Heart left ventricle (tissue), 16 donors: Measurements from ENCODE around the gene SFT2D1. TPM values are rescaled to one million over a fixed set of nuclear protein-coding genes. Genes with fewer than 3 reads are reported as not detected.

Experiments used
- ATAC-seq, 4 donors: fragments of 200-7000 bp; cut with Tn5 transposase; one replicate each; pipeline ENCODE4 v1.9.1; 2020 to 2022; ENCODE audit warnings: moderate library complexity in 4 of 4, mild to moderate bottlenecking in 3 of 4, moderate number of reproducible peaks in 1 of 4
- DNase-seq, 5 donors: peaks; one replicate each; pipeline ENCODE4 v3.0.0-alpha.2; 2020
- H3K27ac ChIP-seq, 12 donors: fragments of 200-600 bp; sonication (generic) in 4 of 12; one replicate each; pipeline versions ENCODE4 v1.5.0 to v1.8.0; 2016 to 2022; ENCODE audit warnings: mild to moderate bottlenecking in 2 of 12
- H3K27me3 ChIP-seq, 9 donors: fragments of 200-600 bp; sonication (generic) in 2 of 9; one replicate each; pipeline versions ENCODE4 v1.5.1 to v1.8.0; 2016 to 2022; ENCODE audit warnings: mild to moderate bottlenecking in 3 of 9
- H3K36me3 ChIP-seq, 9 donors: fragments of 200-600 bp; sonication (generic) in 2 of 9; one replicate each; pipeline versions ENCODE4 v1.5.0 to v1.8.0; 2018 to 2022; ENCODE audit warnings: mild to moderate bottlenecking in 2 of 9
- H3K4me1 ChIP-seq, 12 donors: fragments of 200-600 bp; sonication (generic) in 4 of 12; one replicate each; pipeline versions ENCODE4 v1.5.0 to v1.8.0; 2016 to 2022; ENCODE audit warnings: mild to moderate bottlenecking in 3 of 12
- H3K4me3 ChIP-seq, 12 donors: fragments of 200-600 bp; sonication (generic) in 4 of 12; one replicate each; pipeline versions ENCODE4 v1.5.0 to v1.8.0; 2017 to 2022; ENCODE audit warnings: mild to moderate bottlenecking in 9 of 12, moderate library complexity in 4 of 12
- H3K9me3 ChIP-seq, 12 donors: fragments of 200-600 bp; sonication (generic) in 4 of 12; one replicate each; pipeline versions ENCODE4 v1.5.0 to v1.8.0; 2016 to 2022; ENCODE audit warnings: mild to moderate bottlenecking in 1 of 12
- POLR2A ChIP-seq, 2 donors: fragments of 450-650 bp; IDR thresholded peaks; one replicate each; pipeline ENCODE4 v1.6.1; 2017; ENCODE audit warnings: antibody characterized with exemption in 2 of 2, mild to moderate bottlenecking in 2 of 2, moderate library complexity in 2 of 2
- WGBS, 4 donors: extraction: QIAGEN DNeasy Blood & Tissue Kit in 2 of 4; methylation state at CpG; one replicate each; pipeline versions ENCODE4 v1.1.5 to v1.1.7; 2013 to 2018; 5-methylcytosine and 5-hydroxymethylcytosine counted together
- intact Hi-C, 10 donors: fragments of 100-400 bp; cut with DNase I; formaldehyde crosslinking; loops; one replicate each; pipeline versions ENCODE4 v1.11.1 to v1.14.2; 2022
- polyA plus RNA-seq, 2 donors: library from polyadenylated mRNA; stranded (reverse); fragments of 200-250 nt; gene quantifications; one replicate each; pipeline ENCODE4 v1.2.3, GENCODE V29; 2013
- total RNA-seq, 9 donors: library from RNA; depleted of rRNA in 2 of 9; stranded (reverse); fragments of >200 nt in 2 of 9; fragmentation: NEBNext Ultra II Directional in 3 of 9; extraction: Animal tissue kit (Norgen Biotek cat#: 25700) in 3 of 9; gene quantifications; one replicate each; pipeline versions ENCODE4 v1.1.0 to v1.2.4, GENCODE V29; 2016 to 2023
- TF ChIP-seq, protein P1 (sequence below), 12 donors: fragments of 200-600 bp; sonication (generic) in 4 of 12; IDR thresholded peaks; one replicate each; pipeline versions ENCODE4 v1.5.0 to v1.8.0; 2018 to 2022; ENCODE audit warnings: antibody characterized with exemption in 12 of 12, mild to moderate bottlenecking in 5 of 12
- donor health status: ischemic (EF 13 %, LVEDD 7.1; RV severe dilation, severe dysfunction).
- donor health status: healthy with polysubstance abuse.
- donor health status: DM: no; HTN: yes; CAD: no.
- donor health status: DM: no; HTN: no; CAD: no.
- donor health status: ischemic (EF 25% LVEDD 6.9; RV normal size, moderate dysfunction).
- donor health status: ischemic (EF 25% LVEDD 5.7; RV mildly dilated, moderate dysfunction).
- donor health status: healthy.
- donor health status: DM: yes; HTN: yes; CAD: no.
- donor health status: ischemic (EF 35%, LVEDD 5.7; RV mildly dilated, moderate dysfunction).
- donor health status: nonischemic (EF 11% LVEDD 7.7; RV severe dilation, severe dysfunction).
- donor health status: DM: yes; HTN: yes; CAD: no.
- donor health status: PGD.
- donor health status: ischemic (EF 29% LVEDD 5.4; RV normal size, mild dysfunction).
- donor health status: nonischemic (EF 23%, LVEDD 6.1; RV moderate dilation, normal function).

The SFT2D1 gene
- total and polyA plus RNA-seq, 11 donors, result 16.8 to 41.5 (median 22.2) TPM

- Histone ChIP-seq H3K27me3 (peaks cover 0 to 17% (median 9%) of the 10 kb centered on the region in 9 donors), H3K9me3 (no peaks in the 10 kb centered on the region)
Measured at GRCh38 chr6:166313255-166314070, 28.9 kb downstream of the SFT2D1 start.

DNA sequence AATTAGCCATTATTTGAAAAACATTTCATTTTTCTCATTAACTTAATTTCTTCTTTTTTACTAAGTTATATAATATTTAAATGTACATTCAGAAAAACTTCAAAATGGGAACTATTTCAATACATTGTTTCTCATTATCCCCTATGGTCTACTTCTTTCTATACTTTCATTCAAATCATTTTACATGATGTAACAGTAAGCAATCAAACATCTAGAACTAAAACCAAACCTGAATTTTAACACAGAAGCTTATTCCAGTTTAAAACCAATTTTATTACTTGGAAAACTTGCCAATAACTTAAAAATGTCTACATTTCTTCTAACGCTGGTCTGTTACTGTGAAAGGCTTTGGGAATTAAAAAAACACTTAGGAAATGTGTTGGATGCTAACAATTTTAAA is 29.5 kb downstream of the SFT2D1 start:
- DNase-seq, result no peak
- TF ChIP-seq POLR2A (IDR thresholded peaks at IDR 0.05), result no peak
- TF ChIP-seq, protein P1, sequence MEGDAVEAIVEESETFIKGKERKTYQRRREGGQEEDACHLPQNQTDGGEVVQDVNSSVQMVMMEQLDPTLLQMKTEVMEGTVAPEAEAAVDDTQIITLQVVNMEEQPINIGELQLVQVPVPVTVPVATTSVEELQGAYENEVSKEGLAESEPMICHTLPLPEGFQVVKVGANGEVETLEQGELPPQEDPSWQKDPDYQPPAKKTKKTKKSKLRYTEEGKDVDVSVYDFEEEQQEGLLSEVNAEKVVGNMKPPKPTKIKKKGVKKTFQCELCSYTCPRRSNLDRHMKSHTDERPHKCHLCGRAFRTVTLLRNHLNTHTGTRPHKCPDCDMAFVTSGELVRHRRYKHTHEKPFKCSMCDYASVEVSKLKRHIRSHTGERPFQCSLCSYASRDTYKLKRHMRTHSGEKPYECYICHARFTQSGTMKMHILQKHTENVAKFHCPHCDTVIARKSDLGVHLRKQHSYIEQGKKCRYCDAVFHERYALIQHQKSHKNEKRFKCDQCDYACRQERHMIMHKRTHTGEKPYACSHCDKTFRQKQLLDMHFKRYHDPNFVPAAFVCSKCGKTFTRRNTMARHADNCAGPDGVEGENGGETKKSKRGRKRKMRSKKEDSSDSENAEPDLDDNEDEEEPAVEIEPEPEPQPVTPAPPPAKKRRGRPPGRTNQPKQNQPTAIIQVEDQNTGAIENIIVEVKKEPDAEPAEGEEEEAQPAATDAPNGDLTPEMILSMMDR (IDR thresholded peaks at IDR 0.05), result no peak
- Histone ChIP-seq H3K4me1 (peaks cover 0 to 9% (median 5%) of the 10 kb centered on the region in 12 donors), H3K36me3 (no peaks in the 10 kb centered on the region), H3K4me3 (no peak overlapping the region), H3K9me3 (no peaks in the 10 kb centered on the region), H3K27ac (no peak overlapping the region), H3K27me3 (peaks cover 5 to 24% (median 15%) of the 10 kb centered on the region in 9 donors)
- intact Hi-C loops, result loop anchor here in 9 of 10 donors (1.0 to 5.0 kb wide), 5 partner anchors 69 to 89 kb away; partner anchors contain the start of gene MPC1 (in 3 of the 9)
- 70 to 87% (median 78%) methylated on average over 1 of the region's 1 CpG for WGBS, 4 donors
- ATAC-seq, result no peak

More at GRCh38 chr6:166313255-166314070, 28.9 kb downstream of the SFT2D1 start:
- intact Hi-C loops, result loop anchor here in 9 of 10 donors (1.0 to 5.0 kb wide), 5 partner anchors 69 to 89 kb away; partner anchors contain the start of gene MPC1 (in 3 of the 9)
- H3K27ac ChIP-seq, result no peak overlapping the region
- TF ChIP-seq POLR2A (IDR thresholded peaks at IDR 0.05), result no peak
- TF ChIP-seq, protein P1 (IDR thresholded peaks at IDR 0.05), result peak; percentile 50 to 85 (median 68)
- no peak overlapping the region for H3K4me3 ChIP-seq
- no peak for DNase-seq
- H3K36me3 ChIP-seq, result no peaks in the 10 kb centered on the region
- H3K4me1 ChIP-seq, result peaks cover 0 to 3% (median under 1%) of the 10 kb centered on the region in 12 donors
- WGBS, 4 donors, result 42 to 50% (median 45%) methylated on average over 18 of the region's 18 CpGs
- peak in 3 of 4 donors; percentile 59 to 94 (median 86) for ATAC-seq

GRCh38 chr6:166310634-166311033 is 31.7 kb downstream of the SFT2D1 start:
- 88 to 93% (median 90%) methylated on average over 12 of the region's 12 CpGs for WGBS, 4 donors
- Histone ChIP-seq H3K36me3 (no peaks in the 10 kb centered on the region), H3K4me3 (no peak overlapping the region), H3K9me3 (no peaks in the 10 kb centered on the region), H3K27ac (no peak overlapping the region), H3K27me3 (peaks cover 20 to 46% (median 33%) of the 10 kb centered on the region in 9 donors), H3K4me1 (peaks cover 0 to 22% (median 6%) of the 10 kb centered on the region in 12 donors)
- DNase-seq (no peak), ATAC-seq (no peak)
- TF ChIP-seq, protein P1 (IDR thresholded peaks at IDR 0.05), result no peak
- no peak for TF ChIP-seq POLR2A (IDR thresholded peaks at IDR 0.05)
- intact Hi-C loops, result loop anchor here in 6 of 10 donors (5.0 kb wide), 2 partner anchors 72 to 92 kb away; partner anchors contain the start of gene MPC1 (in 3 of the 6)

GRCh38 chr6:166309977-166310376 is 32.4 kb downstream of the SFT2D1 start:
- TF ChIP-seq, protein P1 (IDR thresholded peaks at IDR 0.05), result no peak
- no peak for TF ChIP-seq POLR2A (IDR thresholded peaks at IDR 0.05)
- Histone ChIP-seq H3K4me3 (no peak overlapping the region), H3K36me3 (no peaks in the 10 kb centered on the region), H3K4me1 (peaks cover 0 to 22% (median 6%) of the 10 kb centered on the region in 12 donors), H3K27ac (no peak overlapping the region), H3K9me3 (no peaks in the 10 kb centered on the region), H3K27me3 (peaks cover 20 to 52% (median 37%) of the 10 kb centered on the region in 9 donors)
- intact Hi-C loops, result loop anchor here in 6 of 10 donors (5.0 kb wide), 2 partner anchors 72 to 92 kb away; partner anchors contain the start of gene MPC1 (in 3 of the 6)
- DNase-seq (no peak), ATAC-seq (no peak)
- 85 to 91% (median 87%) methylated on average over 9 of the region's 9 CpGs for WGBS, 4 donors
